Islet of Langerhans (tissue), 1 donor: ENCODE data around the gene LEP.

Experiments
- FAIRE-seq: peaks from one replicate; lab custom pipeline; 2011; peaks lifted over from hg19 to GRCh38; lab: Jason Lieb, UNC

The LEP gene

DNA sequence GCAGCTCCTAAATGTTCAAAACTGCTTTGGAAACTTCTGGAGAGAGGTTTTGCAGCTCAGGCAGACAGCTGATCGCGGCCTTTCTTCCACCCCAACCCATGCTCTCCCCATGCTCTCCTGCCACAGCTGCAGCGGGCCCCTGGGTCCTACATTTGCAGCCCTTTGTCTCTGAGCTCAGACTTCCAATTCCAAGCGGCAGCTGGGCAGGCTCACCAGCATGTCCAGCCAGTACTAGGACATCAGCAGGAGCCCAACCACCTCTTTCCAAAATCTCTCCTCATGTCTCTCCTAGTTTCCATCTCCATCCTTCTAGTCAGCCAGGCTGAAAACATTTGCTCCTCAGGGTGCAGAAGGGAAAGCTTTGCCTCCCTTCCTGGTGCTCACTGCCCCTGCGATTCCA, 6.0 kb downstream of the LEP start:
- no peak for FAIRE-seq

DNA sequence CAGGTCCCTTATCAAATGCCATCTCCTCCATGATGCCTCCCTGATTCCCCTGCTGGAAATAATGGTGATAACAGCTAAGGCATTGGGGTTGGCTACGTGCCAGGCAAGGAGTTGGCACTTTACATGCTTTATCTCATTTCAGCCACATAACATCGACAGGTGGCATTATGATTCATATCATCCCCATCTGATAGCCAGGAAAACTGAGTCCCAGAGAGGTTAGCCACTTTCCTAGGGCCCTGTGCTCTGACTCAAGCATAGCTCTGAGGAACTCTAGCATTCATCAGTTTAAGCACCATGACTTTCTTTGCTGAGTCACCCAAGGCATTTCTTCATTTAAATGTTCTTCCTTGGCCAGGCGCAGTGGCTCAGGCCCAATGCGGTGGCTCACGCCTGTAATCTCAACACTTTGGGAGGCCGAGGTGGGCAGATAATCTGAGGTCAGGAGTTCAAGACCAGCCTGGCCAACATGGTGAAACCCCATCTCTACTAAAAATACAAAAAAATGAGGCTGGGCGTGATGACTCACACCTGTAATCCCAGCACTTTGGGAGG, 6.6 kb downstream of the LEP start:
- FAIRE-seq: no peak

DNA sequence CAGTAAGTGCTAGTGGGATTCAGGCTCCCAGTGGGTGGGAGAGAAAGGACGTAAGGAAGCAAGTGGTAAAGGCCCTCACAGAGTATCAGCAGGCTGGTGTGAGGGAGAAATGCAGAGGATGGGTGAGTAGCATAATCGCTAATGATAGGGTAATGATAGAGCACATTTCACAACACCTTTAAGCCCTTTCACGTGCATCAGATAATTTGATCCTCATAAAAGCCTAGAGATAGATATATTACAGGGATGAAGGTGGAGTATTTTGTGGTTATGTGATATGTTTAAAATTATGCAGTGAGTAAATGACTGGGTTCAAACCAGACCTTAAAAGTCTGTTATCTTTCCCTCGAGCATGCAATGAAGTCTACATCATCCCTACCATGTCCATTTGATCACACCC, 10.3 kb downstream of the LEP start:
- no peak for FAIRE-seq

DNA sequence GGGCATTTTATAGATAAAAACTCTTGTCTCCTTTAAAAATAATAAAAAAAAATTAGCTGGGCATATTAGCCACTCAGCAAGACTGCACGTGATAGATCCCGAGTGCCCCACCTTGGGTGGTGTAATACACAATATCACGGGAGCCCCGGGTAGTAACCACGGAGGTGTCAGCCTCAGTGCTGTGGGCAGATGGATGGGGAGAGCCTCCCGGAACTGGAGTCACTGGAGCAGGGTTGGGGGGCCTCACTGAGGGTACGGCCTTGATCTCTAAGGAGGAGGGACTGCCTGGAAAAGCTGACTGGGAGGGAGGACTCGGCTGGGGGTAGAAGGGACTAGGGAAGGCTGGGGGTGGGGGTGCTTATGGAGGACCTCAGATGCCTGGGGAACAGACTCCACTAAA, 12.6 kb downstream of the LEP start:
- FAIRE-seq: no peak

DNA sequence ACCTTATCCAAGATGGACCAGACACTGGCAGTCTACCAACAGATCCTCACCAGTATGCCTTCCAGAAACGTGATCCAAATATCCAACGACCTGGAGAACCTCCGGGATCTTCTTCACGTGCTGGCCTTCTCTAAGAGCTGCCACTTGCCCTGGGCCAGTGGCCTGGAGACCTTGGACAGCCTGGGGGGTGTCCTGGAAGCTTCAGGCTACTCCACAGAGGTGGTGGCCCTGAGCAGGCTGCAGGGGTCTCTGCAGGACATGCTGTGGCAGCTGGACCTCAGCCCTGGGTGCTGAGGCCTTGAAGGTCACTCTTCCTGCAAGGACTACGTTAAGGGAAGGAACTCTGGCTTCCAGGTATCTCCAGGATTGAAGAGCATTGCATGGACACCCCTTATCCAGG, 13.4 kb downstream of the LEP start:
- no peak for FAIRE-seq

DNA sequence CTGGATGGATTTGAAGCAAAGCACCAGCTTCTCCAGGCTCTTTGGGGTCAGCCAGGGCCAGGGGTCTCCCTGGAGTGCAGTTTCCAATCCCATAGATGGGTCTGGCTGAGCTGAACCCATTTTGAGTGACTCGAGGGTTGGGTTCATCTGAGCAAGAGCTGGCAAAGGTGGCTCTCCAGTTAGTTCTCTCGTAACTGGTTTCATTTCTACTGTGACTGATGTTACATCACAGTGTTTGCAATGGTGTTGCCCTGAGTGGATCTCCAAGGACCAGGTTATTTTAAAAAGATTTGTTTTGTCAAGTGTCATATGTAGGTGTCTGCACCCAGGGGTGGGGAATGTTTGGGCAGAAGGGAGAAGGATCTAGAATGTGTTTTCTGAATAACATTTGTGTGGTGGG, 14.2 kb downstream of the LEP start:
- no peak for FAIRE-seq

DNA sequence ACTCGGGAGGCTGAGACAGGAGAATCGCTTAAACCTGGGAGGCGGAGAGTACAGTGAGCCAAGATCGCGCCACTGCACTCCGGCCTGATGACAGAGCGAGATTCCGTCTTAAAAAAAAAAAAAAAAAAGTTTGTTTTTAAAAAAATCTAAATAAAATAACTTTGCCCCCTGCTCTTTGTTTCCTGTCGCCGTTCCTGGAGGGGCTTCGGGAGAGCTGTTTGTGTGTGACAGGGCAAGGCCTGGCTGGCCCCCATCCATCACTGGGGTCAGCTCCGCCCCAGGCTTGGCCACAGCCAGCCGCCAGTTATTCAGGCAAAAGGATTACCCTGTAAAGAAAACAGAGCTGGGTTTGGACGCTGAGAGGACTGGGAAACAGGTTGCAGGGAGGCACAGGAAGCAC, 16.4 kb downstream of the LEP start:
- FAIRE-seq: no peak

DNA sequence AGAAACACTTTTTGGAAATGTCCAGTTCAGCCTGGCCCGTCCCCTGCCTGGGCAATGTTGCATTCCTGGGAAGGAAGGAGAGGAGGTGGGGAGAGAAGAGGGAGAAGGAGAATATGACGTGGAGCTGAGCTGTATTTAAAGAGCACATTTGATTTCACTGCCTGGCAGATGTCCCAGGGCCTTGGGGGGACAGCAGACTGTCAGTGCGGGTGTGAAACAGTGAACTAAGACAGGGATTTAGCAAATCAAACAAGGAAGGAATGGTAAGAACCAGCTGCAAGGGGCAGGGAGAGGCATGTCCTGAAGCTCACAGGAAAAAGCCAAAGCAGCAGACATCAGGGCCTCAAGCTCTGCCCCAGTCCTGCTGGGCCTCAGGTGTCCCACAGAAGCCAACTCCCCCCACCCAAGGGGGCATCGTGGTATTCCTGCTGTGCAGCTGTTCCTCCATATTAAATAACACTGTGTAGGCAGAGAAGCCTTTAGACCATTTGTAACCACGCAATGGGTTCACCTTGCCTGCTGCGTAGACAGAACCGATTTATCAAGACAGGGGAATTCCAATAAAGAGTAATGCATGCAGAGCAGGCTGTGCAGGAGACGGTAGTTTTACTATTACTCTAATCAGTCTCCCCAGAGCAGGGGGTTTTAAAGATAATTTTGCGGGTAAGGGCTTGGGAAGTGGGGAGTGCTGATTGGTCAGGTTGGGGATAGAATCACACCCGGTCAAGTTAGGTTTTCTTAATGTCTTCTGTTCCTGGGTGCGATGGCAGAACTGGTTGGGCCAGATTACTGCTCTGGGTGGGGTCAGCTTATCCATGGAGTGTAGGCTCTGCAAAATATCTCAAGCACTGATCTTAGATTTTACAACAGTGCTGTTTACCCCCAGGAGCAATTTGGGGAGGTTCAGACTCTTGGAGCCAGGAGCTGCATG, 18.3 kb downstream of the LEP start:
- no peak for FAIRE-seq

DNA sequence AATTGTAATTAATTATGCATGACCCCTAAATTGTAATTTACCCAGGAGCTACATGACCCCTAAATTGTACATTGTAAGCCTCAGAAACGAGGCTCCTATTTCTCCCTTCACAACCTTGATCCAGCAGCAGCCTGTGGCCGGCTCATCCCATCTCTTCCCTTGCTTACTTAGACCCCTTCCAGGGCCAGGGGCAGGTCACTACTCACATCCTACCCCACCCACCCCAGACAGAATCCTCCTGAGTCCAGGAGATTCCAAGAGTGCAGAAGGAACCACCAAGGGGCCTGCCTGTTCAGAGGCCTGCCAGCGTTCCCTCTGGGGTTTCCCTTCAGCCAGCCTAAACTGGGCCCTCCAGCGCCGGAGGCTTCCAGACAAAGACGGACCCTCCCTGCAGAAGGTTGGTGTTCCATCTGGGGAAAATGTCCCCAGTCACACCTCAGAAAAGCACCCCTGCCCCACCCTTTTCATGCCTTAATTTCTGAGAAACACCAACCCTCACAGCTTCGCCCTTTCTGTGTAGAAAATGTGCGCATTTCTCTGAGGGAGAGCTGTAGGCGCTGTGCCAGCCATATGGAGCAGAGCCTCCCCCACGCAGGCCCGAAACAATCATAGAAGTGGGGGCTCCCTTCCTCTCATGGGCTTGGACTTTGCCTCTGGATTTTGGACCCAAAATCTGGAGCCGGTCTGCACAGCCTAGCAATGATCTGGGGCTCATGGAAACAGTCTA, 19.2 kb downstream of the LEP start:
- FAIRE-seq: no peak

DNA sequence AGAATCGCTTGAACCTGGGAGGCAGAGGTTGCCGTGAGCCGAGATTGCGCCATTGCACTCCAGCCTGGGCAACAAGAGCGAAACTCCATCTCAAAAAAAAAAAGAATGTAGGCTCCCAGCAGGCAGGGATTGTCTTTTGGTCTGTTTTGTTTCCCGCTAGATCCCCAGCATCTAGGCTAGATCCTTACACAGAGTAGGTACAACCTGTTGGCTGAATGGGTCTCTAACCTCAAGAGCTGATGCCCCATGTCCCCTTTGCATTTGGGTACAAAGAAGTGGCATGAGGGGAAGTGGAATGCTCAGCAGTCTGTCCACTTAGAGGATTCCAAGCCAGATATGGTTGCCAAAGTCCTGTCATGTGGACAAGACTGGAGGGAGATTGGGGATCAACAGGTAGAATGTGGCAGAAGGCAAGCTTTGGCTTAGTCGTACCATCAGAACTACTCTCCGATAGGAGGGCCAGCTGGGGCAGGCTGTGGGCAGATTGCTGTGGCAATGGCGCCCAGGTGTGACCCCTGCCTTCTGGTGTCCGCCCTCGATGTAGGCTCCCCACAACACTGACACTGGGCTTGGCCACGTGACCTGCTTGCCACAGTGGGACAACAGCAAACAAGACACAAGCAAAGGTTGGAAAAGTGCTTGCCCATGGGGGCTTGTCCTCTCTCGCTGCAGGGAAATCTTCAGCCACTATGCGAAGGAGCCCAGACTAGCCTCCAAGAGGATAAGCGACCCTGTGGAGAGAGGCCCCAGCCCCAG, 21.4 kb downstream of the LEP start:
- no peak for FAIRE-seq

DNA sequence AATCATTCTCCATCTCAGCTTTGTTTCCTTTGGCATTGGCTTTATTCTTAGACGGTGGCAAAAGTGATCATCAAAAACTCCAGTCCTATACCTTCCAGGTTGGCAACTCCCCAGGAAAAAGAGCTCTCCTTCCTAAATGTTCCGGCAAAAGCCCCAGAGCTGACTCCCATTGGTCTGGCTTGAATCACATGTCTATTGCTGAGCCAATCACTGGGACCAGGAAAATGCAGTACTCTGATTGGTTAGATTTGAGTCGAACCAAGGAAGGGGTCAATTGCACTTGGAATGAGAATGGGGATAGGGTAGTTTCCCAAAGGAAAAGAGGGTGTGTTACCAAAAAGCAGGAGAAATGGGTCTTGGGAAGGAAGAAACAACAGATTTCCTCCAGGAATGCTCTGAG, 22.3 kb downstream of the LEP start:
- FAIRE-seq: no peak

DNA sequence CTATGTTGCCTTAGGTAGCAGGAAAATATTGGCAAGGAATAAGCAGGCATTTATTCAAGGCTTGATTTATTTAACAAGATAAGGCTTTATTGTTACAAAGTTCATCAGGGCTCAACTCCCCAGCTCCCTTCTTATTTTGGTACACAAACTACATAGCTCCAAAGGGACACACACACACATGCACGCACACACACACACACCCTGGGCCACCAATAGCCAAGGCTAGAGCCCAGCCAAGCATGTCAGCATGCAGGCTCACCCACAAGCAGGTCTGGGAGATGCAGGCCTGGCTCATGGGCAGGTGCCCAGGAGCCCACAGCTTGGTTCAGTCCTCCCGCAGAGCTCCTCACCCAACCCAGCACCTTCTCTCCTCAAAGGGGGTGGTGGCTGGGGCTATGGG, 23.4 kb downstream of the LEP start:
- no peak for FAIRE-seq

DNA sequence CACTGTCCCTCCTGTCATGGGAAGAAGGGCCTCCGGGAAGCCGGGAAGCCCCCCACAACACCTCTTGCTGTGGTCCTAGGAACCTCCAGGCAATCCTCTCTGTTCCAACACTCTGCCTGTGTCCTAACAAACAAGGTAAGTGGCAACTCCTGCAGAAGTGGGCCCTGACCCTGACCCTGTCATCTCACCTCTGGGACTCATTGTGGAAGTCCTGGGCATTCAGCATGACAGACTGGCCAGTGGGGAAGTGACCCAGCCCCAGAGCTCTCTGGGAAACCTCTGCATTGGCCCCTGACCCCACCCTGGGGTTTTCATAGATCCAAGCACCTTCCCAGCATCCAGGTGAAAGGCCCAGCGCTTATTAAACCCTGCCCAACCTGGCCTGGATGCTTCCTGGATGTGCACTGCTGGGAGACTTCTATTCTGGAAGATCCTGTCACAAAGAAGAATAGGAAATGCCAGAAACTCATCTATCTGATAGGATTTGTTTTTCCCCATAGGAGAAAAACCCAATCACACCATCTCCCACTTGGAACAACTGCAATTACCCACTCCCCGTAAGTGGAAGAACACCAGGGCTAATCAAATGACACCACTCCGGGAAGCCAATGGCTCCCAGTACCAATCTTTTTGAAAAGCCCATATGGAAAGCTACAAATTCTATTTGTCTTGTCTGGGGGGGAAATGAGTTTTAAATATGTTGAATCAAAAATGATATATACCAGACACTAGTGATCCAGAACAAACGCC, 24.3 kb downstream of the LEP start:
- FAIRE-seq: no peak

DNA sequence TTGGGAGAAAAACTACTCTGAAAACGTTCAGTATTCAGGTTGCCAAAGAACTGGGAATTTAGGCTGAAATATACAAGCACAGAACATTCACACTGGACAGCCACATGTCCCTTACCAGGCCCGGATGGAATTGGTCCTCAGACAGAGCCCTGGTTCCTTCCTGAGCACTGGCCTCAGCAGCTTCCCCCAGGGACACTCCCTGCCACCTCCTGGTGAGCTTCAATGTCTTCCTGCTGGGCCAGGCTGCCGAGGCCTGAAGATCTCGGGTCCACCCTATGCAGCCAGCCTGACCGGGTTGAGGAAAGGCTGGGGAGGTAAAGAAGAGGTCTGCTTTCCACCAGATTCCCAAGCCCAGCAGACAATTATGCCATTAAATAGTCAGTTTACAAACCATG, 24.8 kb downstream of the LEP start:
- no peak for FAIRE-seq

DNA sequence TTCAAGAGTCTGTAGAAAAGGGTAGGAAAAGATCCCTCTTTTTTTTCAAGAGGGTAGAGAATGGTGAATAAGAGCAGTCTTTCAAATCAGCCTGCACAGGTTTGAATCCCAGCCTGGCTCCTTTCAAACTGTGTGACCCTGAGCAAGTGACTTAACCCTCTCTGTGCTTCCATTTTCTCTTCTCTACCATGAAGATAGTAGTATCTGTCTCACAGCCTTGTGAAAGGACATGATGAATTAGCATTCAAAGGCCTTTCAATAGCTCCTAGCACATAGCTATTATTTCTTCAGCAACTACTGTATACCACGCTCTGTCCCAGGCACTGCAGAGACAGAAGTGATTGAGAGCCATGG, 25.4 kb downstream of the LEP start:
- no peak for FAIRE-seq

DNA sequence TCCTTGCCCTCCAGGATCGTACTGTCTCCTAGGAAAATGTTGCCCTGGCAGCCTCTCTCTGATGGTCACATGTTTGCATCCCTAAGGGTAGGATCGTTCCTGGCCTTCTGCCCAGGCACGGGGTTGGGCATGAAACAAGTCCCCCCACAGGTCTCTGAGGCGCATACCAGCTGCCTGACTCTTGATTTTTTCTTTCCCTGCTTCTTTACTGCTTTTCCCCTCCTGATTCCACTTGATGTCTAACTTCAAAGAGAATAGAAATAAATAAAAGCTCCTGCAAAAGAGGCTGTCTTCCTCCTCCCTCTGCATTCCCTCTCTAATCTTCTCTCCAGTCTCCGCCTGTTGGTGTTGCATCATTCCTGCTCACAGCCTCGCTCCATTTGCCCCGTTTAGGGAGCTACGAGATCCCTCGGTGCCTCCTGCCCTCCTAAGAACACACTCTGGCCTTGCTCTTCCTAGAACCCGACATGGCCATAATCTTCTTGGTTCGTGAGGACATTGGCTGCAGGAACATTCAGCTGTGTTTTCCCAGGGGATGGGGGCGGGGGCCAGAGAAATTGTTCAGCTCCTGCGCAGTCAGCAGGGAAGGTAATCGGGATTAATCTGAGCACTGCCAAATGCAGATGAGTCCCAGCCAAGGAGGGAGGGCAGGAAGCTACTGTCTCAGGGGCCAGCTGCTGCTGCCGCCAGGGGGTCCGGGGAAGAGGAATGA, 26.0 kb downstream of the LEP start:
- FAIRE-seq: no peak

DNA sequence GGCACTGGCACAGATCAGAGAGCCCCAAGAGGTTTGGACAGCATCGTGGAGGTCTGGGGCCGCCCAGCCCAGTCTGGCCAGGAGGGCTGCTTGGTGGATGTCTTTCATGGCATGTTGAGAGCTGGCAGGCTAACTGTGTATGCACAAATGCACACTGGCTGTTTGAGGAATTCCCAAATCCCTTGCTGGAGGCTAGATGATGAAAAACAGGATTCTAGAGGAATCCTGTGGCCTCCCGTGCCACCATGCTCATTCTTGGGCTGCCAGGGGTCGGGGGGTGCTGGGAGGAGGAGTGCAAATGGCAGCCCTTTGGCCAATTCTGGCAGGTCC, 26.5 kb downstream of the LEP start:
- no peak for FAIRE-seq

DNA sequence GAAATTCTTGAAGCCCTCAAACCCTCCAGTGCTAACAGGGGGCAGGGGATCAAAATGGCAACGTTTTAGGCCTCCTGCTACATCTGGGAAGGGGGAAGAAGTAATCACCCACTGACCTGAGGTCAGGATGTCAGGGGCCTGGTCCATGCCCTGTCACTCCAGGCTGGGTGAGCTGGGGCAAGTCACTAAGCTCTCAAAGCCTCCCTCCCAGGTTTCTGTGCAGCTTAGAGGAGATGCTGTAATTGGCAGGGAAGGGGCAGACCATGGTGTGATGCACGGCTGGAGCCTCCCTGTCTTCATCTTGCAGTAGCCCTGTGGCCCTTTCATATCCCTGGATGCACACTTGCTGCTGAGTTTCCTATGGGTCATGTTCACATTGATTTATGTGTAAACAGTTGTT, 27.2 kb downstream of the LEP start:
- FAIRE-seq: no peak

DNA sequence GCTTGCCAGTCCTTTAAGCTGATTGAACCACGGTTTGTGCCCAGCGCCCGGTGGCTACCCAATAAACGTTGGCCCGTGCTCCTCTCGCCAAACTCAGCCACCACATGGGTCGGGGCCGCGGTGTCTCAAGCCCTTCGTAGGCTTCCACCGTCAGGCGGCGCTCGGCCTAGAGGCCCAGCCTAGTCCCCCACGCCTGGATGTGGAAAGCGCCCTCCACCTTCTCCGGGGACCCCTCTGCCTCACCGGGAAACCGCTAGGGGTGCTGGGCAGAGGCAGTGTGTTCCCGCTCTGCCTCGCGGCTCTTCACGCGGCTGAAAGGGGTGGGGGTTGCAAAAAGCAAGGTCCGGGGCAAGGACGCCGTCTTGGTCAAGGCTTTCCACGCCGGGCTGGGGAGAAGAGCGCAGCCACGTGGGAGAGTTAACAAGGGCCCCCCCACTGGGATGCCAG, 29.8 kb downstream of the LEP start:
- FAIRE-seq: no peak

DNA sequence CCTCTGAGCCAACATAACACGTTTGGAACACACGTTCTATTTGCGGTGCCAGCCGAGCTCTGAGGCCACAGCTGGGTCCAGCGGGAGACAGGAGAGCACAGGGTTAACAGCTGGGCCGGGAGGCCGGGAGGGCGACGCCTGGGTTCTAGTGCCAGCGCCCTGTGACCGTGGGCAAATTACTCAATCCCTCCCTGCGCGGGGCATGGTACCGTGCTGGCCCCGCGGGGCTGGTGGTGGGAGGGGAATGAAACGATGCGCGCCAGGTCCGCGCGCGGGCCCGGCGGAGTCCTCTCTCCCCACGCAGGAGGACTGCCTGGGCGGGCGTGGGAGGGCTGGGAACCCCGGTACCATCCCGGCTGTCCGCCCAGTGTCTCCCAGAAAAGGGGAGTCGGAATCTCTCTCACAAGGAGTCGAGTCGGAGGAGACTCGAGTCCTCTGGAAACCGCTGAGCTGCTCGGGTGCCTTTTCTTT, 30.4 kb downstream of the LEP start:
- no peak for FAIRE-seq

DNA sequence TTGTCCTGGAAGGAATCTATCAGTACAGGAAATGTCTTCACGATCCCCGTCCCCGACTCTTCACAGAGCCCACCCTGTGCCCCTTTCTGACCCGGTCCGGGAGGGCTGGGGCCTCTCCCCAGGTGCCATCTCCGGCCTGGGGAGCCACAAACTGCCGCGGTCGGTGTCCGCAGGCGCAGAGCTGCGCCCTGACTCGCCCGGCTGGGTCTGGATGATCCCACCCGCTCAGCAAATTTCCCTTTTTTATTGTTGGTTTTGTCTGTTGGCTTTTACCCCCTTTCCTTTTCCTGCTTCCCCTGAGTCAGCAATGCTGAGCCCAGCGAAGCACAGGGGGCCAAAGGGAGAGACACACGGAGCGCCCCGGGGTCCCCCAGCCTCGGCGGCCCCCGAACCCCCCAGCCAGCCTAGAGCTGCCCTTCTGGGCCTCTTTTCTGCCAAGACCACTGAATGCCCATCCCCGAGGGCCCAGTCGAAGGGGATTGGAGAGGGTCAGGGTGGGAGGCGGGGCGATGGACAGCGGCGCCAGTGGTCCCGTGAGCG, 30.9 kb downstream of the LEP start:
- FAIRE-seq: no peak
